Fibroblast of lung (primary cell): ENCODE measurements around the gene SLC16A3.

Experiments used
- CTCF ChIP-seq, 2 donors: IDR thresholded peaks in 1 of 2; conservative IDR thresholded peaks in 1 of 2; 1 replicate in 1 of 2; 2 replicates in 1 of 2; pipeline ENCODE4 v1.5.1; 2011 to 2012; ENCODE audit warnings: low read length in 2 of 2, control low read depth in 1 of 2, inconsistent platforms in 1 of 2, low read depth in 1 of 2, mild to moderate bottlenecking in 1 of 2
- EZH2 ChIP-seq: IDR thresholded peaks from 2 replicates; pipeline ENCODE4 v1.5.1; 2012; ENCODE audit warnings: low read length, control low read depth, mild to moderate bottlenecking; ENCODE audit errors: missing control alignments

- TF ChIP-seq CTCF (conservative IDR thresholded peaks at IDR 0.05 in 1 of 2, IDR thresholded peaks at IDR 0.05 in 1 of 2; ENCODE audit: low read depth in 1 of 2, low read length in 2 of 2) = no peak
- TF ChIP-seq EZH2 = no peak
These were observed 17.2 kb downstream of the SLC16A3 start for GRCh38 chr17:82246040-82246364.
